Measurements from ENCODE around the gene GPR173. TPM values are rescaled to one million over a fixed set of nuclear protein-coding genes. Genes with fewer than 3 reads are reported as not detected.

The GPR173 gene
- total RNA-seq, 1 donor from 2014 or later: 2.1 TPM

- TF ChIP-seq CTCF (IDR thresholded peaks at IDR 0.05): no peak
- Histone ChIP-seq H3K4me1 (no peaks in the 10 kb centered on the region), H3K27ac (peak overlapping the region; percentile 50 to 55), H3K36me3 (no peaks in the 10 kb centered on the region), H3K9me3 (no peaks in the 10 kb centered on the region), H3K4me3 (peak overlapping the region; percentile 53 to 69), H3K27me3 (no peaks in the 10 kb centered on the region)
- intact Hi-C loops (cut with DNase I): no loop called here
- no peak for DNase-seq (ENCODE audit: low spot score in 2 of 2)
Observed at GRCh38 chrX:53049127-53049517, 533 bp downstream of the GPR173 start.

- no peaks in the 10 kb centered on the region for H3K27me3 ChIP-seq
- intact Hi-C loops (cut with DNase I): no loop called here
- no peak for TF ChIP-seq CTCF (IDR thresholded peaks at IDR 0.05)
Observed at GRCh38 chrX:53050841-53051240, 2.3 kb downstream of the GPR173 start.

GRCh38 chrX:53055244-53055849 is 6.8 kb downstream of the GPR173 start:
- TF ChIP-seq CTCF (IDR thresholded peaks at IDR 0.05): no peak
- H3K27me3 ChIP-seq: no peaks in the 10 kb centered on the region

More at GRCh38 chrX:53050841-53051240, 2.3 kb downstream of the GPR173 start:
- no peaks in the 10 kb centered on the region for H3K4me1 ChIP-seq
- no peak overlapping the region for H3K27ac ChIP-seq
- no peaks in the 10 kb centered on the region for H3K9me3 ChIP-seq
- DNase-seq (ENCODE audit: low spot score in 2 of 2): no peak
- H3K4me3 ChIP-seq: peak overlapping the region in 1 of 2 donors; percentile 69
- H3K36me3 ChIP-seq: no peaks in the 10 kb centered on the region

GRCh38 chrX:53056292-53056691 is 7.7 kb downstream of the GPR173 start:
- Histone ChIP-seq H3K27ac (no peak overlapping the region), H3K36me3 (no peaks in the 10 kb centered on the region), H3K4me3 (no peak overlapping the region), H3K27me3 (no peaks in the 10 kb centered on the region), H3K9me3 (no peaks in the 10 kb centered on the region), H3K4me1 (no peaks in the 10 kb centered on the region)
- DNase-seq (ENCODE audit: low spot score in 2 of 2): no peak
- intact Hi-C loops (cut with DNase I): no loop called here
- no peak for TF ChIP-seq CTCF (IDR thresholded peaks at IDR 0.05)

More at GRCh38 chrX:53055244-53055849, 6.8 kb downstream of the GPR173 start:
- no peak overlapping the region for H3K4me3 ChIP-seq
- H3K9me3 ChIP-seq: no peaks in the 10 kb centered on the region
- H3K4me1 ChIP-seq: no peaks in the 10 kb centered on the region
- no peaks in the 10 kb centered on the region for H3K36me3 ChIP-seq
- H3K27ac ChIP-seq: no peak overlapping the region
- intact Hi-C loops (cut with DNase I): no loop called here
- no peak for DNase-seq (ENCODE audit: low spot score in 2 of 2)

- Histone ChIP-seq H3K4me1 (no peaks in the 10 kb centered on the region), H3K36me3 (no peaks in the 10 kb centered on the region), H3K27me3 (no peaks in the 10 kb centered on the region), H3K27ac (no peak overlapping the region), H3K9me3 (no peaks in the 10 kb centered on the region), H3K4me3 (no peak overlapping the region)
- no peak for DNase-seq (ENCODE audit: low spot score in 2 of 2)
- intact Hi-C loops (cut with DNase I): no loop called here
- no peak for TF ChIP-seq CTCF (IDR thresholded peaks at IDR 0.05)
Observed at GRCh38 chrX:53065104-53065503, 16.5 kb downstream of the GPR173 start.

GRCh38 chrX:53071064-53071463 is 22.5 kb downstream of the GPR173 start:
- Histone ChIP-seq H3K27ac (peak overlapping the region in 1 of 2 donors; percentile 4), H3K36me3 (no peaks in the 10 kb centered on the region), H3K4me3 (no peak overlapping the region), H3K4me1 (no peaks in the 10 kb centered on the region), H3K9me3 (no peaks in the 10 kb centered on the region), H3K27me3 (no peaks in the 10 kb centered on the region)
- no peak for TF ChIP-seq CTCF (IDR thresholded peaks at IDR 0.05)
- peak in 1 of 2 donors; percentile 50 for DNase-seq (ENCODE audit: low spot score in 2 of 2)
- intact Hi-C loops (cut with DNase I): no loop called here

Measured in ascending aorta (tissue), 2 donors.